CD14-positive monocyte (primary cell): ENCODE results near the gene KLF3. TPM values are rescaled to one million over a fixed set of nuclear protein-coding genes. Genes with fewer than 3 reads are reported as not detected.

Source experiments
- DNase-seq, 3 donors: peaks; one replicate each; pipeline ENCODE4 v3.0.0-alpha.2; 2011 to 2022
- H2AFZ ChIP-seq: 2 replicates; pipeline ENCODE4 v1.6.0; 2012; ENCODE audit warnings: mild to moderate bottlenecking, low read depth, low read length, inconsistent platforms; ENCODE audit not compliant: insufficient read depth, poor library complexity, severe bottlenecking
- H3K27ac ChIP-seq, 2 donors: 1 replicate in 1 of 2; 2 replicates in 1 of 2; pipeline ENCODE4 v1.5.1; 2012 to 2013; ENCODE audit warnings: low read length in 2 of 2, control low read depth in 1 of 2, inconsistent platforms in 1 of 2, low read depth in 1 of 2, mild to moderate bottlenecking in 1 of 2
- H3K27me3 ChIP-seq, 2 donors: one replicate each; pipeline versions ENCODE4 v1.6.0 to v1.6.1; 2011 to 2013; ENCODE audit warnings: low read length in 2 of 2; ENCODE audit not compliant: control insufficient read depth in 2 of 2, insufficient read depth in 2 of 2
- H3K36me3 ChIP-seq, 2 donors: replicated peaks in 1 of 2; 1 replicate in 1 of 2; 2 replicates in 1 of 2; pipeline versions ENCODE4 v1.5.1 to v1.6.1; 2012 to 2013; ENCODE audit warnings: low read length in 2 of 2, control low read depth in 1 of 2, inconsistent platforms in 1 of 2, mild to moderate bottlenecking in 1 of 2; ENCODE audit not compliant: insufficient read depth in 2 of 2, control insufficient read depth in 1 of 2
- H3K4me1 ChIP-seq, 2 donors: 1 replicate in 1 of 2; 2 replicates in 1 of 2; pipeline versions ENCODE4 v1.5.1 to v1.6.1; 2012 to 2013; ENCODE audit warnings: low read length in 2 of 2, control low read depth in 1 of 2, inconsistent platforms in 1 of 2, mild to moderate bottlenecking in 1 of 2, moderate library complexity in 1 of 2; ENCODE audit not compliant: insufficient read depth in 2 of 2, control insufficient read depth in 1 of 2
- H3K4me2 ChIP-seq: replicated peaks from 2 replicates; pipeline ENCODE3; 2012; ENCODE audit warnings: low read length, moderate library complexity, mild to moderate bottlenecking; ENCODE audit not compliant: poor library complexity, severe bottlenecking; ENCODE audit errors: extremely low read depth
- H3K4me3 ChIP-seq, 3 experiments: fragments of 200-600 bp in 1 of 3; sonication (generic) in 1 of 3; replicated peaks in 1 of 3; 1 replicate in 2 of 3; 2 replicates in 1 of 3; pipeline ENCODE4 v1.5.1; 2011 to 2013; ENCODE audit warnings: low read length in 3 of 3, mild to moderate bottlenecking in 3 of 3, control low read depth in 2 of 3, low read depth in 2 of 3, inconsistent platforms in 1 of 3, moderate library complexity in 1 of 3
- H3K79me2 ChIP-seq: 2 replicates; pipeline ENCODE4 v1.6.0; 2012; ENCODE audit warnings: mild to moderate bottlenecking, control low read depth, inconsistent platforms, low read length, moderate library complexity; ENCODE audit not compliant: insufficient read depth
- H3K9ac ChIP-seq: 2 replicates; pipeline ENCODE4 v1.6.0; 2017; ENCODE audit warnings: low read length, mild to moderate bottlenecking; ENCODE audit not compliant: insufficient read depth, poor library complexity, severe bottlenecking
- H3K9me3 ChIP-seq, 2 donors: replicated peaks in 1 of 2; 1 replicate in 1 of 2; 2 replicates in 1 of 2; pipeline versions ENCODE4 v1.5.1 to v1.6.1; 2012 to 2013; ENCODE audit warnings: low read length in 2 of 2, control low read depth in 1 of 2; ENCODE audit not compliant: control insufficient read depth in 1 of 2, insufficient read depth in 1 of 2
- H4K20me1 ChIP-seq: 2 replicates; pipeline ENCODE4 v1.6.0; 2012; ENCODE audit warnings: mild to moderate bottlenecking, low read length, control low read depth, moderate library complexity; ENCODE audit not compliant: insufficient read depth
- H3K27ac Mint-ChIP-seq, 7 donors: one replicate each; pipeline ENCODE4 v1.8.0; 2020; ENCODE audit warnings: mild to moderate bottlenecking in 7 of 7, mixed read lengths in 7 of 7, moderate library complexity in 6 of 7, inconsistent platforms in 2 of 7
- H3K27me3 Mint-ChIP-seq, 3 donors: one replicate each; pipeline ENCODE4 v1.8.0; 2021 to 2022; ENCODE audit warnings: low read depth in 3 of 3, mild to moderate bottlenecking in 3 of 3, mixed read lengths in 3 of 3, moderate library complexity in 3 of 3, inconsistent platforms in 1 of 3
- H3K36me3 Mint-ChIP-seq, 2 donors: one replicate each; pipeline ENCODE4 v1.8.0; 2020; ENCODE audit warnings: mixed read lengths in 2 of 2, inconsistent platforms in 1 of 2, mild to moderate bottlenecking in 1 of 2
- H3K4me1 Mint-ChIP-seq: one replicate; pipeline ENCODE4 v1.8.0; 2020; ENCODE audit warnings: mild to moderate bottlenecking, mixed read lengths
- H3K4me3 Mint-ChIP-seq, 2 donors: one replicate each; pipeline ENCODE4 v1.8.0; 2020; ENCODE audit warnings: mild to moderate bottlenecking in 2 of 2, mixed read lengths in 2 of 2, moderate library complexity in 1 of 2
- H3K9me3 Mint-ChIP-seq, 7 donors: one replicate each; pipeline ENCODE4 v1.8.0; 2020 to 2022; ENCODE audit warnings: mixed read lengths in 7 of 7, mild to moderate bottlenecking in 6 of 7, moderate library complexity in 6 of 7, inconsistent platforms in 2 of 7
- CTCF ChIP-seq: fragments of 200-600 bp; IDR thresholded peaks from one replicate; pipeline ENCODE4 v1.8.0; 2022; ENCODE audit warnings: antibody characterized with exemption, mild to moderate bottlenecking
- WGBS: methylation state at CpG from one replicate; pipeline ENCODE4 v1.1.5; 2013; ENCODE audit warnings: missing lambda C conversion rate; ENCODE audit not compliant: insufficient coverage; 5-methylcytosine and 5-hydroxymethylcytosine counted together
- intact Hi-C, 2 donors: fragments of 100-400 bp; cut with micrococcal nuclease; formaldehyde crosslinking; loops; one replicate each; pipeline versions ENCODE4 v1.15.0 to v1.15.1; 2023
- polyA plus RNA-seq, 3 donors: library from polyadenylated mRNA; depleted of rRNA in 1 of 3; unstranded in 2 of 3; stranded (reverse) in 1 of 3; fragments of 300-500 nt in 2 of 3; fragments of >200 nt in 1 of 3; fragmentation: Illumina TruSeq in 2 of 3; gene quantifications; 1 replicate in 2 of 3; 2 replicates in 1 of 3; pipeline ENCODE4 v1.2.3, GENCODE V29; 2012 to 2021

The KLF3 gene
- polyA plus RNA-seq, 3 donors = 46.3 to 95.7 (median 53.9) TPM

GRCh38 chr4:38692421-38692820 lies 28.4 kb downstream of the KLF3 start:
- intact Hi-C loops = no loop called here
- Histone ChIP-seq H3K4me1 (peaks cover 11 to 12% of the 10 kb centered on the region in 2 donors), H3K27ac (no peak overlapping the region), H3K79me2 (peaks cover 30% of the 10 kb centered on the region), H4K20me1 (peaks cover 93% of the 10 kb centered on the region), H2AFZ (no peak overlapping the region), H3K27me3 (no peaks in the 10 kb centered on the region), H3K4me3 (no peak overlapping the region), H3K36me3 (peaks cover 89 to 97% of the 10 kb centered on the region in 2 donors), H3K9me3 (no peaks in the 10 kb centered on the region), H3K9ac (no peak overlapping the region), H3K4me2 (no peak overlapping the region)
- Mint-ChIP-seq H3K36me3 (peaks cover 90 to 98% of the 10 kb centered on the region in 2 donors), H3K4me3 (no peak overlapping the region), H3K4me1 (peaks cover 16% of the 10 kb centered on the region), H3K27me3 (no peaks in the 10 kb centered on the region), H3K27ac (peak overlapping the region in 1 of 7 donors; percentile 8), H3K9me3 (no peaks in the 10 kb centered on the region)
- no peak for DNase-seq
- no CpG with 5 or more reads among the region's 4 CpGs for WGBS
- no peak for TF ChIP-seq CTCF

- H3K36me3 Mint-ChIP-seq = peaks cover 92 to 99% of the 10 kb centered on the region in 2 donors
- no peak overlapping the region for H3K9ac ChIP-seq
- H2AFZ ChIP-seq = no peak overlapping the region
- H3K36me3 ChIP-seq = peaks cover 89 to 97% of the 10 kb centered on the region in 2 donors
- peaks cover 11 to 12% of the 10 kb centered on the region in 2 donors for H3K4me1 ChIP-seq
- no peaks in the 10 kb centered on the region for H3K27me3 ChIP-seq
- no peak for DNase-seq
- H3K9me3 ChIP-seq = no peaks in the 10 kb centered on the region
- H3K4me3 Mint-ChIP-seq = no peak overlapping the region
- no peaks in the 10 kb centered on the region for H3K9me3 Mint-ChIP-seq
- peaks cover 0 to 1% (median 0%) of the 10 kb centered on the region in 3 donors for H3K27me3 Mint-ChIP-seq
- H4K20me1 ChIP-seq = peaks cover 92% of the 10 kb centered on the region
- H3K27ac Mint-ChIP-seq = peak overlapping the region in 3 of 7 donors; percentile 34 to 61 (median 57)
- H3K4me3 ChIP-seq = no peak overlapping the region
- no peak overlapping the region for H3K4me2 ChIP-seq
- TF ChIP-seq CTCF = no peak
- intact Hi-C loops = no loop called here
- no peak overlapping the region for H3K27ac ChIP-seq
- H3K4me1 Mint-ChIP-seq = peaks cover 14% of the 10 kb centered on the region
- H3K79me2 ChIP-seq = peaks cover 18% of the 10 kb centered on the region
Measured at GRCh38 chr4:38693569-38693968, 29.6 kb downstream of the KLF3 start.
